ENCODE data around the gene HPN. TPM values are rescaled to one million over a fixed set of nuclear protein-coding genes. Genes with fewer than 3 reads are reported as not detected.

The HPN gene
- total RNA-seq, 2 donors from 2014 or later = 2.5 to 7.2 TPM

GRCh38 chr19:35084509-35084762 is 42.9 kb downstream of the HPN start:
- Histone ChIP-seq H3K4me1 (no peaks in the 10 kb centered on the region), H3K9me3 (no peaks in the 10 kb centered on the region), H3K36me3 (no peaks in the 10 kb centered on the region), H3K4me3 (no peak overlapping the region), H3K27me3 (no peaks in the 10 kb centered on the region), H3K27ac (no peak overlapping the region)
- no peak for TF ChIP-seq CTCF (IDR thresholded peaks at IDR 0.05)
- DNase-seq (ENCODE audit: low spot score) = no peak

- no peaks in the 10 kb centered on the region for H3K36me3 ChIP-seq
- H3K4me3 ChIP-seq = no peak overlapping the region
- DNase-seq (ENCODE audit: low spot score) = no peak
- no peak for TF ChIP-seq CTCF (IDR thresholded peaks at IDR 0.05)
- H3K27me3 ChIP-seq = no peaks in the 10 kb centered on the region
- H3K9me3 ChIP-seq = no peaks in the 10 kb centered on the region
- no peak overlapping the region for H3K27ac ChIP-seq
- H3K4me1 ChIP-seq = peaks cover 0 to 8% of the 10 kb centered on the region in 2 donors
These were observed 44.4 kb downstream of the HPN start for GRCh38 chr19:35085947-35086346.

- TF ChIP-seq CTCF (IDR thresholded peaks at IDR 0.05) = no peak
- Histone ChIP-seq H3K27ac (no peak overlapping the region), H3K27me3 (no peaks in the 10 kb centered on the region), H3K36me3 (no peaks in the 10 kb centered on the region), H3K4me1 (peaks cover 0 to 9% of the 10 kb centered on the region in 2 donors), H3K4me3 (no peak overlapping the region), H3K9me3 (no peaks in the 10 kb centered on the region)
- no peak for DNase-seq (ENCODE audit: low spot score)
These were observed 44.9 kb downstream of the HPN start for GRCh38 chr19:35086455-35086854.

- peaks cover 0 to 9% of the 10 kb centered on the region in 2 donors for H3K4me1 ChIP-seq
- no peaks in the 10 kb centered on the region for H3K27me3 ChIP-seq
- no peaks in the 10 kb centered on the region for H3K9me3 ChIP-seq
- H3K27ac ChIP-seq = no peak overlapping the region
- TF ChIP-seq CTCF (IDR thresholded peaks at IDR 0.05) = no peak
- no peak for DNase-seq (ENCODE audit: low spot score)
- no peaks in the 10 kb centered on the region for H3K36me3 ChIP-seq
- no peak overlapping the region for H3K4me3 ChIP-seq
These were observed 45.9 kb downstream of the HPN start for GRCh38 chr19:35087393-35087792.

GRCh38 chr19:35088131-35088913 is 46.8 kb downstream of the HPN start:
- Histone ChIP-seq H3K27me3 (no peaks in the 10 kb centered on the region), H3K36me3 (no peaks in the 10 kb centered on the region), H3K27ac (no peak overlapping the region), H3K4me1 (peaks cover 0 to 9% of the 10 kb centered on the region in 2 donors), H3K4me3 (no peak overlapping the region), H3K9me3 (no peaks in the 10 kb centered on the region)
- no peak for TF ChIP-seq CTCF (IDR thresholded peaks at IDR 0.05)
- no peak for DNase-seq (ENCODE audit: low spot score)

GRCh38 chr19:35089554-35089953 is 48.0 kb downstream of the HPN start:
- no peaks in the 10 kb centered on the region for H3K36me3 ChIP-seq
- H3K9me3 ChIP-seq = no peaks in the 10 kb centered on the region
- H3K4me1 ChIP-seq = peaks cover 0 to 9% of the 10 kb centered on the region in 2 donors
- H3K27me3 ChIP-seq = no peaks in the 10 kb centered on the region
- no peak for TF ChIP-seq CTCF (IDR thresholded peaks at IDR 0.05)
- H3K27ac ChIP-seq = no peak overlapping the region
- no peak overlapping the region for H3K4me3 ChIP-seq
- DNase-seq (ENCODE audit: low spot score) = no peak
